Measurements from ENCODE around the gene SLC25A23.

DNA sequence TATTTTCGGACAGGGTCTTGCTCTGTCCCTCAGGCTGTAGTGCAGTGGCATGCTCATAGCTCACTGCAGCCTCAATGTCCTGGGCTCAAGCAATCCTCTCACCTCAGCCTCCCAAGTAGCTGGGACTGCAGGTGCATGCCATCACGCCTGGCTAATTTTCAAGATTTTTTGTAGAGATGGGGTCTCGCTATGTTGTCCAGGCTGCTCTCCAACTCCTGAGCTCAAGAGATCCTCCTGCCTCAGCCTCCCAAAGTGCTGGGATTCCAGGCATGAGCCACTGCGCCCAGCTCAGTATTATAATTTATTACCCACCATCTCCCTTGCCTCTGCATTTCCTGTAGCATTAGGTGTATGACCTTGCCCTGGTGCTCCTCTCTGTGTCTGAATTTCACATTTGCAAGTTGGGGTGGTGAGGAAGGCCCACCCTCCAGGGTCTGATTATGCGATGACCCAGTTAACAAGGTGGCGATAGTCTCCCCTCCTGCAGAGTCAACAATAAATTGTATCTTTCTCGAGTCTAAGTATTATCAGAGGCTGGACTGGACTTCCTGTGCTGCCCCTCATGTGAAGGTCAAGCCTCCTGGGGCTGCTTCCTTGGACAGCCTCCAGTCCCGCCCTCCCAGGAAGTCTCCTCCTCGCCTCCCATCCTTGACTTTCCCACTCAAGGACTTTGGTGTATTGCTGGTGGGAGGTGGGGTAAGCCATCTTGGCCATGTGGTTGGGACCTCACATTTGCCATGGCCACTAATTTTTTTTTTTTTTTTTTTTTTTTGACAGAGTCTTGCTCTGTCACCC lies 44.0 kb upstream of the SLC25A23 start:
- TF ChIP-seq GATA2 (IDR thresholded peaks at IDR 0.05; ENCODE audit: low read depth, low read length): no peak
- no peak for TF ChIP-seq GATA3 (IDR thresholded peaks at IDR 0.05; ENCODE audit: low read depth, low read length)
